A549 (cell line): ENCODE data around the gene FYB1. TPM values are rescaled to one million over a fixed set of nuclear protein-coding genes. Genes with fewer than 3 reads are reported as not detected.
A peak's percentile ranks its signal among the peaks of the same experiment; 100 is the strongest.

Experiments
- ATAC-seq, 2 experiments: fragments of 200-7000 bp in 1 of 2; fragments of >200 bp in 1 of 2; cut with Nextera tagmentation in 1 of 2; cut with Tn5 transposase in 1 of 2; 3 replicates each; pipeline versions ENCODE4 v1.8.0 to v1.9.1; 2018 to 2020; ENCODE audit warnings: mild to moderate bottlenecking in 1 of 2, moderate library complexity in 1 of 2
- CTCF ChIA-PET: fragments of 300-600 bp; sonication (Branson Sonifier 250); formaldehyde crosslinking; extraction: SDS; loops from one replicate; lab custom pipeline; 2021; ENCODE audit warnings: antibody characterized with exemption, inconsistent platforms; lab: Yijun Ruan, JAX
- POLR2A ChIA-PET: fragments of 350-600 bp; formaldehyde crosslinking; extraction: SDS; loops from one replicate; lab custom pipeline; 2021; ENCODE audit warnings: antibody characterized with exemption, inconsistent platforms; lab: Yijun Ruan, JAX
- DNase-seq, 2 experiments: peaks; one replicate each; pipeline versions ENCODE4 v3.0.0 to v3.0.0-alpha.2; 2011 to 2016; ENCODE audit warnings: low read depth in 1 of 2, low spot score in 1 of 2
- FAIRE-seq: peaks from 2 replicates; lab custom pipeline; 2011; peaks lifted over from hg19 to GRCh38; lab: Jason Lieb, UNC
- H3K27ac ChIP-seq, 2 experiments: fragments of >200 bp; sonication (Bioruptor Twin); formaldehyde crosslinking; 3 replicates each; pipeline ENCODE4 v1.5.1; 2016 to 2017
- H3K4me1 ChIP-seq: fragments of >200 bp; sonication (Bioruptor Twin); formaldehyde crosslinking; 3 replicates; pipeline ENCODE4 v1.6.1; 2016
- H3K4me2 ChIP-seq: fragments of >200 bp; sonication (Bioruptor Twin); formaldehyde crosslinking; 3 replicates; pipeline ENCODE4 v1.6.1; 2016
- H3K4me3 ChIP-seq: fragments of >200 bp; sonication (Bioruptor Twin); formaldehyde crosslinking; 3 replicates; pipeline ENCODE4 v1.5.1; 2016
- H3K9me3 ChIP-seq: fragments of >200 bp; sonication (Bioruptor Twin); formaldehyde crosslinking; 3 replicates; pipeline ENCODE4 v1.6.1; 2016
- CBX8 ChIP-seq: fragments of 200-600 bp; sonication (generic); IDR thresholded peaks from 2 replicates; pipeline ENCODE4 v1.6.1; 2016
- CHD4 ChIP-seq: fragments of 200-600 bp; sonication (generic); IDR thresholded peaks from 2 replicates; pipeline ENCODE4 v1.6.1; 2016; ENCODE audit warnings: antibody characterized with exemption, mild to moderate bottlenecking, borderline replicate concordance
- ESRRA ChIP-seq: fragments of 150-350 bp; IDR thresholded peaks from 2 replicates; pipeline ENCODE4 v1.6.1; 2014; ENCODE audit warnings: mild to moderate bottlenecking, low read length, borderline replicate concordance
- FOSB ChIP-seq: fragments of 250-450 bp; sonication (Bioruptor Pico); IDR thresholded peaks from 2 replicates; pipeline ENCODE4 v1.5.0; 2020; ENCODE audit warnings: mild to moderate bottlenecking, moderate library complexity
- FOSL2 ChIP-seq, 2 experiments: fragments of 450-650 bp in 1 of 2; fragments of >200 bp in 1 of 2; sonication (Bioruptor Twin) in 1 of 2; formaldehyde crosslinking; IDR thresholded peaks; 2 replicates each; pipeline versions ENCODE4 v1.5.0 to v1.6.1; 2016 to 2020; ENCODE audit warnings: mild to moderate bottlenecking in 1 of 2, moderate library complexity in 1 of 2
- HDAC2 ChIP-seq: fragments of 200-600 bp; sonication (generic); IDR thresholded peaks from 2 replicates; pipeline ENCODE4 v1.6.1; 2016
- HEYL ChIP-seq: fragments of 250-450 bp; sonication (Bioruptor Pico); IDR thresholded peaks from 2 replicates; pipeline ENCODE4 v1.8.0; 2021; ENCODE audit warnings: mild to moderate bottlenecking, moderate library complexity
- JUNB ChIP-seq: fragments of >200 bp; sonication (Bioruptor Twin); formaldehyde crosslinking; IDR thresholded peaks from 2 replicates; pipeline ENCODE4 v1.6.1; 2016
- KDM5A ChIP-seq: fragments of 200-600 bp; sonication (generic); IDR thresholded peaks from 2 replicates; pipeline ENCODE4 v1.6.1; 2016; ENCODE audit warnings: antibody characterized with exemption, mild to moderate bottlenecking
- MAFK ChIP-seq: fragments of 450-650 bp; IDR thresholded peaks from 2 replicates; pipeline ENCODE4 v1.6.1; 2014; ENCODE audit not compliant: partially characterized antibody
- MAX ChIP-seq: IDR thresholded peaks from 2 replicates; pipeline ENCODE4 v1.6.1; 2012
- MAZ ChIP-seq: fragments of 150-350 bp; IDR thresholded peaks from 2 replicates; pipeline ENCODE4 v1.6.1; 2014; ENCODE audit warnings: antibody characterized with exemption, low read depth, low read length, borderline replicate concordance
- NR3C1 ChIP-seq: fragments of >200 bp; sonication (Bioruptor Twin); formaldehyde crosslinking; IDR thresholded peaks from 3 replicates; pipeline ENCODE4 v1.6.1; 2017
- PBX3 ChIP-seq: IDR thresholded peaks from 2 replicates; pipeline ENCODE4 v1.6.1; 2012
- RCOR1 ChIP-seq: fragments of 150-350 bp; IDR thresholded peaks from 2 replicates; pipeline ENCODE4 v1.6.1; 2014; ENCODE audit warnings: antibody characterized with exemption, low read length, low read depth
- RNF2 ChIP-seq: fragments of 200-600 bp; sonication (generic); IDR thresholded peaks from 2 replicates; pipeline ENCODE4 v1.6.1; 2016; ENCODE audit warnings: low read depth, mild to moderate bottlenecking, antibody characterized with exemption, moderate library complexity, borderline replicate concordance
- SMC3 ChIP-seq: fragments of >200 bp; sonication (Bioruptor Twin); formaldehyde crosslinking; IDR thresholded peaks from 3 replicates; pipeline ENCODE4 v1.6.1; 2018; ENCODE audit warnings: inconsistent platforms
- TP53 ChIP-seq: fragments of 250-450 bp; sonication (Bioruptor Pico); IDR thresholded peaks from 2 replicates; pipeline ENCODE4 v1.5.0; 2021; ENCODE audit warnings: mild to moderate bottlenecking, moderate library complexity
- WGBS: methylation state at CpG from one replicate; pipeline ENCODE4 v1.1.6; 2017; ENCODE audit errors: missing lambda C conversion rate; 5-methylcytosine and 5-hydroxymethylcytosine counted together
- polyA plus RNA-seq, 4 experiments: library from polyadenylated mRNA; depleted of rRNA in 3 of 4; stranded (reverse); fragments of >200 nt; fragmentation: RNase III in 1 of 4; extraction: RNeasy Plus Mini Kit Qiagen cat#74134 plus additional on column Dnase treatment in 1 of 4; gene quantifications; 2 replicates in 3 of 4; 3 replicates in 1 of 4; pipeline ENCODE4 v1.2.3, GENCODE V29; 2011 to 2017
- TF ChIP-seq, protein P1 (sequence below): fragments of 250-450 bp; sonication (Bioruptor Pico); IDR thresholded peaks from 2 replicates; pipeline ENCODE4 v1.5.0; 2020; ENCODE audit warnings: low read depth, mild to moderate bottlenecking, moderate library complexity
- TF ChIP-seq, protein P2 (sequence below): IDR thresholded peaks from 2 replicates; pipeline ENCODE4 v1.6.1; 2012; ENCODE audit warnings: low read depth, borderline replicate concordance

FYB1 gene
- polyA plus RNA-seq, 2 of the 4 experiments (the other 2 are of a cell fraction): 7.4 to 34.6 TPM

DNA sequence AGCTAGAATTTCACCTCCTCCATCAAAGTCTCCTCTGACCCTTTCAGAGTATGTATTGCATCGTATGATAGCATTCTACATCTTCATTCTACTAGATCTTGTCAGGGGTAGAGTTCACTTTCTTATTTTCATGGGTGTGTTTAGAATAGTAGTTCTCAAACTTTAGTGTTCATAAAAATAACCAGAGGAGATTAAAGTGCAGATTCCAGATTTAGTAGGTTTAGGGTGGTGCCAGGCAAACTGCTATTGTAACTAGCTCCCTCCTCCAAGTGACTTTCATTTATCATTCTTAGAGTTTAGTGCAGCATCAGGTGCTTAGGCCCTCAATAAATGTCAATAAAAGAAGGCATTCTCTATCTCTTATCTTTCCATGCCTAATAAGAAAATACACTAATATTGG, 7.2 kb upstream of the FYB1 start:
- FAIRE-seq (no peak), ATAC-seq (no peak), DNase-seq (no peak)
- Histone ChIP-seq H3K4me3 (no peak overlapping the region), H3K4me1 (peaks cover 19% of the 10 kb centered on the region), H3K9me3 (no peaks in the 10 kb centered on the region), H3K4me2 (no peak overlapping the region), H3K27ac (no peak overlapping the region)
- ChIA-PET POLR2A (no interaction called here), CTCF (interaction anchor here (0.6 to 2.6 kb wide), 3 partner anchors 9 to 59 kb away, joined by 3 to 16 read pairs (median 5); no protein-coding TSS in a partner anchor)
- 93% methylated on average over 1 of the region's 1 CpG for WGBS
- TF ChIP-seq CHD4 (no peak), ESRRA (no peak), FOSB (CRISPR knock-in tag) (no peak), HEYL (CRISPR knock-in tag) (no peak), JUNB (no peak)
- TF ChIP-seq, protein P1, sequence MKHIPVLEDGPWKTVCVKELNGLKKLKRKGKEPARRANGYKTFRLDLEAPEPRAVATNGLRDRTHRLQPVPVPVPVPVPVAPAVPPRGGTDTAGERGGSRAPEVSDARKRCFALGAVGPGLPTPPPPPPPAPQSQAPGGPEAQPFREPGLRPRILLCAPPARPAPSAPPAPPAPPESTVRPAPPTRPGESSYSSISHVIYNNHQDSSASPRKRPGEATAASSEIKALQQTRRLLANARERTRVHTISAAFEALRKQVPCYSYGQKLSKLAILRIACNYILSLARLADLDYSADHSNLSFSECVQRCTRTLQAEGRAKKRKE (CRISPR knock-in tag): no peak

DNA sequence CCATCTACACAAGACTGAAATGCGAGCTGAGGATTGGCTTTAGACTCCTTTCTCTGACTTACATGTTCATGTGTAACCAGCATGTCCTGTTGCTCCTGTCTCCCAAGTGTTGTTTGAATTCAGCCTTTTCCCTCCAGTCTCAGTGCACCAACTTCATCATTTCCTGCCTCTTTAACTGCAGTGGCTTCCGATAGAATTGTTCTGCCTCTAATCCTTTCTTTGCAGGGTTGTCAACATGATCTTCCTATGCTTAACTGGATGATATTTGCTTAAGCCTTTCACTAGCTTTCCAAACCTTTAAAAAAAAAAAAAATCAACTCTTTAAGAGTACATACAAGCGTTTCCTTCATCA, 6.7 kb upstream of the FYB1 start:
- Histone ChIP-seq H3K4me2 (no peak overlapping the region), H3K4me1 (peaks cover 15% of the 10 kb centered on the region), H3K27ac (no peak overlapping the region), H3K9me3 (no peaks in the 10 kb centered on the region), H3K4me3 (no peak overlapping the region)
- ChIA-PET CTCF (interaction anchor here (0.6 to 2.6 kb wide), 4 partner anchors 9 to 407 kb away, joined by 3 to 16 read pairs (median 4); no protein-coding TSS in a partner anchor), POLR2A (no interaction called here)
- 76% methylated on average over 3 of the region's 3 CpGs for WGBS
- TF ChIP-seq SMC3 (no peak), MAX (no peak), TP53 (CRISPR knock-in tag) (no peak)
- TF ChIP-seq, protein P2, sequence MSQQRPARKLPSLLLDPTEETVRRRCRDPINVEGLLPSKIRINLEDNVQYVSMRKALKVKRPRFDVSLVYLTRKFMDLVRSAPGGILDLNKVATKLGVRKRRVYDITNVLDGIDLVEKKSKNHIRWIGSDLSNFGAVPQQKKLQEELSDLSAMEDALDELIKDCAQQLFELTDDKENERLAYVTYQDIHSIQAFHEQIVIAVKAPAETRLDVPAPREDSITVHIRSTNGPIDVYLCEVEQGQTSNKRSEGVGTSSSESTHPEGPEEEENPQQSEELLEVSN: no peak
- FAIRE-seq (no peak), DNase-seq (no peak), ATAC-seq (no peak)

GRCh38 chr5:39225405-39226099, 6.2 kb upstream of the FYB1 start:
- H3K27ac ChIP-seq: no peak overlapping the region
- 71% methylated on average over 2 of the region's 2 CpGs for WGBS
- TF ChIP-seq FOSB (CRISPR knock-in tag) (no peak), NR3C1 (no peak)
- TF ChIP-seq, protein P1 (CRISPR knock-in tag): no peak
- TF ChIP-seq, all 56 proteins: peak for 0
- ChIA-PET CTCF (interaction anchor here (0.6 to 2.6 kb wide), 4 partner anchors 8 to 407 kb away, joined by 3 to 16 read pairs (median 6); no protein-coding TSS in a partner anchor), POLR2A (no interaction called here)
- no peak overlapping the region for H3K4me3 ChIP-seq
- FAIRE-seq (no peak), DNase-seq (no peak), ATAC-seq (no peak)
- no peaks in the 10 kb centered on the region for H3K9me3 ChIP-seq
- H3K4me2 ChIP-seq: no peak overlapping the region
- H3K4me1 ChIP-seq: peaks cover 14% of the 10 kb centered on the region

GRCh38 chr5:39224196-39224761, 4.9 kb upstream of the FYB1 start:
- CTCF ChIA-PET: interaction anchor here (0.9 to 2.0 kb wide), 3 partner anchors 23 to 346 kb away, joined by 3 to 10 read pairs (median 5); no protein-coding TSS in a partner anchor
- no peaks in the 10 kb centered on the region for H3K9me3 ChIP-seq
- ATAC-seq: peak; percentile 78 to 84; a peak in 5 of 6 replicates
- peak; percentile 23 for FAIRE-seq
- peak in 1 of 2 experiments; percentile 58 for DNase-seq
- no peak overlapping the region for H3K4me3 ChIP-seq
- POLR2A ChIA-PET: interaction anchor here (0.9 kb wide), 1 partner anchor 200 kb away, joined by 11 read pairs; the partner anchor contains the start of gene DAB2
- H3K4me1 ChIP-seq: peaks cover 16% of the 10 kb centered on the region
- peak overlapping the region in 1 of 2 experiments; percentile 49; a peak in 3 of 6 replicates for H3K27ac ChIP-seq
- H3K4me2 ChIP-seq: peak overlapping the region; percentile 56
- WGBS: 38% methylated on average over 5 of the region's 5 CpGs
- no peak for TF ChIP-seq CBX8
- TF ChIP-seq MAFK: no peak
- TF ChIP-seq MAZ: no peak
- TF ChIP-seq RNF2: no peak
- no peak for TF ChIP-seq KDM5A
- TF ChIP-seq MAX: no peak
- no peak for TF ChIP-seq HDAC2
- no peak for TF ChIP-seq FOSL2 (IDR thresholded peaks at IDR 0.05)
- TF ChIP-seq FOSL2 (CRISPR knock-in tag; IDR thresholded peaks at IDR 0.05): no peak
- TF ChIP-seq RCOR1: no peak
- TF ChIP-seq PBX3: no peak
